Vagina (tissue), 2 donors: ENCODE measurements around the gene TRAPPC4.

ENCODE experiments used
- POLR2A ChIP-seq, 2 donors: fragments of 450-650 bp; IDR thresholded peaks; one replicate each; pipeline ENCODE4 v1.6.1; 2017; ENCODE audit warnings: antibody characterized with exemption in 2 of 2, mild to moderate bottlenecking in 2 of 2, moderate library complexity in 2 of 2
- POLR2AphosphoS5 ChIP-seq, 2 donors: sonication (generic); formaldehyde crosslinking; IDR thresholded peaks; one replicate each; pipeline ENCODE4 v1.9.0; 2017; ENCODE audit warnings: antibody characterized with exemption in 2 of 2, mild to moderate bottlenecking in 2 of 2, low read depth in 1 of 2; ENCODE audit not compliant: insufficient read depth in 1 of 2
- TF ChIP-seq, protein P1 (sequence below), 3 experiments: fragments of 450-650 bp in 2 of 3; fragments of 200-600 bp in 1 of 3; sonication (generic) in 1 of 3; IDR thresholded peaks; one replicate each; pipeline ENCODE4 v1.5.1; 2017 to 2019; ENCODE audit warnings: antibody characterized with exemption in 3 of 3, mild to moderate bottlenecking in 2 of 3, moderate library complexity in 2 of 3

DNA sequence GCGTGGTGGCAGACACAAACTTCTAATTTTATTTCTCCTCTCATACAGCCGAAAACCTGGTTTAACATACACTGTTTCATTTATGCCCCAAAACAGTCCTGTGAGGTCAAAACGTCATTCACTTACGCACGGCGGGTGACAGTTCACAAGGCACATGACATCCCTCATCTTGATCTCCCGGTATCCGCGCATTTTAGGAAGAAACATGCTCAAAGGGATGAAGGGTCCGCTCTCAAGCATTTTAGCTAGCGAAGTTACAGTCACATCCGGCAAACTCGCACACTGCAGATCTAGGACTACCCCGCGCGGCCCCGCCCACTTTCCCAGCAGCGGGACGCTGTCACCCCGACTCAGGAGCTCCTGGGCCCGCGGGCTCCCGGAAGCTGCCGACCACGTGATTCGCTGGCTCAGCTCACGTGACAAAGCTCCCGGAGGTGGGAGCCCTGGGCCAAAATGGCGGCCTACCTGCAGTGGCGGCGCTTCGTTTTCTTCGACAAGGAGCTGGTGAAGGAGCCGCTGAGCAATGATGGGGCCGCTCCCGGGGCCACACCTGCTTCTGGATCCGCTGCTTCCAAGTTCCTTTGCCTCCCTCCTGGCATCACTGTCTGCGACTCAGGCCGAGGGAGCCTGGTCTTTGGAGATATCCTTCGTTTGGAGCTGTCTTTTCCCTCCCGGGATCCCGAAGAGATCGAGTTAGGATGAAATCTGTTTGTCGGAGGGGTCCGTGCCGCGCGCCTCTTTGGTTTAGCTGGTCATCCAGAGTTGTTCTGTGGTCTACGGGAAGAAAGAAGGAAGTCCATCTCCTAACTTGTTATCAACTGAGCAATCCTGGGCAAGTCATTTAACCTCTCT is 49.0 kb downstream of the TRAPPC4 start, which contains the start of gene VPS11:
- TF ChIP-seq, protein P1, sequence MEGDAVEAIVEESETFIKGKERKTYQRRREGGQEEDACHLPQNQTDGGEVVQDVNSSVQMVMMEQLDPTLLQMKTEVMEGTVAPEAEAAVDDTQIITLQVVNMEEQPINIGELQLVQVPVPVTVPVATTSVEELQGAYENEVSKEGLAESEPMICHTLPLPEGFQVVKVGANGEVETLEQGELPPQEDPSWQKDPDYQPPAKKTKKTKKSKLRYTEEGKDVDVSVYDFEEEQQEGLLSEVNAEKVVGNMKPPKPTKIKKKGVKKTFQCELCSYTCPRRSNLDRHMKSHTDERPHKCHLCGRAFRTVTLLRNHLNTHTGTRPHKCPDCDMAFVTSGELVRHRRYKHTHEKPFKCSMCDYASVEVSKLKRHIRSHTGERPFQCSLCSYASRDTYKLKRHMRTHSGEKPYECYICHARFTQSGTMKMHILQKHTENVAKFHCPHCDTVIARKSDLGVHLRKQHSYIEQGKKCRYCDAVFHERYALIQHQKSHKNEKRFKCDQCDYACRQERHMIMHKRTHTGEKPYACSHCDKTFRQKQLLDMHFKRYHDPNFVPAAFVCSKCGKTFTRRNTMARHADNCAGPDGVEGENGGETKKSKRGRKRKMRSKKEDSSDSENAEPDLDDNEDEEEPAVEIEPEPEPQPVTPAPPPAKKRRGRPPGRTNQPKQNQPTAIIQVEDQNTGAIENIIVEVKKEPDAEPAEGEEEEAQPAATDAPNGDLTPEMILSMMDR (IDR thresholded peaks at IDR 0.05), result peak in 1 of 3 experiments; percentile 29
- TF ChIP-seq POLR2A (IDR thresholded peaks at IDR 0.05), result no peak
- peak; percentile 94 to 98 for TF ChIP-seq POLR2AphosphoS5 (IDR thresholded peaks at IDR 0.05; ENCODE audit: insufficient read depth in 1 of 2, low read depth in 1 of 2)
